Right forelimb (tissue), 1 donor: ENCODE results near the gene PRB4.
"Not testable (repeated sequence)": the region's sequence is repeated elsewhere in the genome, so short reads cannot be mapped to it uniquely, and the experiment has no call there.

Experiments used
- DNase-seq: peaks from one replicate; pipeline ENCODE4 v3.0.0-alpha.2; 2018

PRB4 gene

DNA sequence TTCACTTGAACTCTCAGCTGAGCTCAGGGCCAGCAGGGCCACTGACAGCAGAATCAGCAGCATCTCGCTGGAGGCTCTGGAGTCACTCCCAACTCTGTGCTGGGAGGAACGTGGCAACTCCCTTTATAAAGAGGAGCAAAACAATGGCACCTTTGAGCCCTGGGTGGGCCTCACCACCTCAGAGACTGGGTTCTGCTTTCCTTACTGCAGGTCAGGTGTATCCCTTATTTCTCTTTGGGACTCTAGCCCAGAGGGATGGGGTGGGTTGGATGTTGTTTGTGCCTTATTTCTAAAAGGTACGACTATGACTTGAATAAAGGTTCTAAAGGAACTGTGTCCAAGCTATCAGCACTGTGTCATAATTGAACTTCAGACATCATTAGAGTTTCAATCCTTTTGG lies at the start of gene PRB4:
Gene PRB4 (minus strand): TSS at position 101 of the 400 bp plus-strand sequence. CDS start 38 bp downstream, at position 63.
- DNase-seq, result no peak

DNA sequence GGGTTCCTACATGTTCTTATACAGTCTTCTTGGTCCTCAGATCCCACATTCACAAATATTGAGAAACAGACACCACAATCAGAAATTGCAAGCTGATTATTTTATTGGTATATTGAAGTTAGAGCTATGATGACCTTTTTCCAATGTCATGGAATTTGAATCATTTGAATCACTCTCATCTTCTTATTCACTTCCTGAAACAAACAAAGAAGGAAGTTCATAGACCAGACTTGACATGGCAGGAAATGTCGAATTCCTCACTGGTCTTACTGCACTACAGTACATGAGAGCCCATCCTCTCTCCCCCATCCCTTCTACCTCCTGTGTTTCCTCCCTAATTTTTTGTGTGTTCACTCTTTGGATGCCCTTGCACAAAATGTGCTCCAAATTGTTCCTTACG lies 41.5 kb upstream of the PRB4 start:
- DNase-seq, result not testable (repeated sequence)

GRCh38 chr12:11348439-11348838 lies 38.2 kb upstream of the PRB4 start:
- no peak for DNase-seq

GRCh38 chr12:11347810-11348209 lies 37.6 kb upstream of the PRB4 start:
- DNase-seq, result no peak

DNA sequence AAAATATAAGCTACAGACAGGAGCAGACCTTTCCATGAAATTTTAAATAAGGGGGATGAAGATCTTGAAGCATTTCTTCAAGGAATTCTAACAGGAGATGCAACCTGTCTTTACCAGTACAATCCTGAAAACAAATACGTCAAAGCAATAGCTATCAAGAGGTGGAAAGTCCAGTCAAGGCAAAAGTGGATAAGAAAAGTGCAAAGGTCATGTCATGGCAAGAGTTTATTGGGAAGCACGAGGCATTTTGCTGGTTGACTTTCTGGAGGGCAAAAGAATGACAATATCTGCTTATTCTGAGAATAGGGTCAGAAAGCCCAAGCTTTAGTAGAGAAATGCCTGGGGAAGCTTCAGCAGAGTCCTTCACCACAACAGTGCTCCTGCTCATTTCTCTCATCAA lies 34.3 kb upstream of the PRB4 start:
- DNase-seq, result no peak

DNA sequence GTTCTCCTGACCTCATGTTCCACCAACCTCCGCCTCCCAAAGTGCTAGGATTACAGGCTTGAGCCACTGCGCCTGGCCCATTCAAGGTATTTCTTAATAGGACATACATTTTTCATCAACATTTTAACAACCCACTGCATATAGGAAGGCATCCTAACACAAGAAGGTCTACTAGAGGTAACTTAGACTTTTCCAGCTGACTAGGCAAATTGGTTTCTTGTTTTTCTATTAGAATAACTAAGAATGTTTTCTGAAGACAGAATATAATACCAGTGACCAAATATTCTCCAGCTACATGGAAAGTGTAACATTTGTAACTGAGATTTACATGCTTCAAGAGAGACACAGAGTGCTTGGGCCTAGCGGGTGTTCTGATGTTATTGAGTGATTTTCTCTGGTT lies 14.2 kb upstream of the PRB4 start:
- DNase-seq, result no peak

GRCh38 chr12:11321980-11322379 lies 11.7 kb upstream of the PRB4 start:
- DNase-seq, result no peak

GRCh38 chr12:11307143-11307542 lies 3.1 kb downstream of the PRB4 start:
- no peak for DNase-seq

GRCh38 chr12:11273449-11273848 lies 36.8 kb downstream of the PRB4 start:
- DNase-seq, result no peak

DNA sequence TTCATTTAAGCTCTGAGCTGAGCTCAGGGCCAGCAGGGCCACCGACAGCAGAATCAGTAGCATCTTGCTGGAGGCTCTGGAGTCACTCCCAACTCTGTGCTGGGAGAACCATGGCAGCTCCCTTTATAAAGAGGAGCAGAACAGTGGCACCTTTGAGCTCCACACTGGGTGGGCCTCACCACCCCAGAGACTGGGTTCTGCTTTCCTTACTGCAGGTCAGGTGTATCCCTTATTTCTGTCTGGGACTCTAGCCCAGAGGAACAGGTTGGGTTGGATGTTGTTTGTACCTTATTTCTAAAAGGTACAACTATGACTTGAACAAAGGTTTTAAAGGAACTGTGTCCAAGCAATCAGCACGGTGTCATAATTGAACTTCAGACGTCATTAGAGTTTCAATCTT lies 40.6 kb downstream of the PRB4 start, which contains the start of gene PRB3:
Gene PRB3 (minus strand): TSS at position 101 of the 400 bp plus-strand sequence. CDS start 38 bp downstream, at position 63.
- DNase-seq, result no peak

DNA sequence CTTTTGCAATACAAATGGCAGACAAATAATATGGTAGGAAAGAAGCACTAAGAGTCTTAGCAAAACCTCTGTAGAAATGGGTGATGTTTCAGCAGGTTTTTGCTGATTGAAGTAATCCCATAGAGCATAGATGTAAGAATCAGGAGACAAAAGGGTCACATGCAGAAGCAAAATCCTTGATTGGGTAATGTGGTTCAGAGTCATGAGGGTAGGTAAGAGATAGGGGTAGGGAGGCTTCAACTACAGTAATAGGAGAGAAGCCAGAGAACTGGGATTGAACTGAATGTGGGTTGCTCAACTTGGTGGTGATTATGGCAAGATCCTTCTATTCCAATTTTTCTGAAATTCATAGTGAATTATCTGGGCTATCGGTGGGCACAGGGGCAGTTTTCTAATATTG lies 45.7 kb downstream of the PRB4 start:
- DNase-seq, result no peak
